ENCODE results near the gene B4GALT4. TPM values are rescaled to one million over a fixed set of nuclear protein-coding genes. Genes with fewer than 3 reads are reported as not detected.

B4GALT4 gene
- polyA plus RNA-seq, 2 of the 4 experiments (the other 2 are of a cell fraction), result 101 to 193 TPM

DNA sequence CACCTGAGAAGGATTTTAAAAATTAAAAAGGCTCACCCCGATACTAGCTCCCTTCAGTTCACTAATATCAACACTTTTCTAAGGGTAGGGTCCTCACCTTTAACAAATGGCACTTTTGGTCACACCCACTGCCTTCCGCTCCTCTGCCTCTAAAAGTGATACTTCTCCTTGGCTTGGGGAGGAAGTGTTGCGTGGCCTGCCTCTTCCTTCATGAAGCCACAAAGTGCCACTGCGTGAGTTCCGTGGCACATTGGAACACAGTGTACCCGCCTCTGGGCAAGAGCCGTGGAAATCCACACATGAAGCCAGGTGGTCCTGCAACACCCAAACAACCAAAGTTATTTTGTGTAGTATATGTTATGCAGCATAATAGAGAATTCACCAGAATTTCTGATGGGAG lies 3.9 kb downstream of the B4GALT4 start:
- FAIRE-seq (no peak), ATAC-seq (no peak), DNase-seq (ENCODE audit: low read depth in 1 of 2, low spot score in 1 of 2) (no peak)
- peak overlapping the region; percentile 80; the same call in 2 of the 3 replicates for H3K4me3 ChIP-seq
- peak overlapping the region; percentile 92 for H3K4me2 ChIP-seq
- no peaks in the 10 kb centered on the region for H3K9me3 ChIP-seq
- TF ChIP-seq JUN (IDR thresholded peaks at IDR 0.05) (no peak), HOXB13 (CRISPR knock-in tag; IDR thresholded peaks at IDR 0.05; ENCODE audit: low read depth) (no peak)
- WGBS (ENCODE audit: missing lambda C conversion rate), result 89% methylated on average over 7 of the region's 7 CpGs
- ChIA-PET CTCF (interaction anchor here (0.6 to 1.6 kb wide), 4 partner anchors 12 to 352 kb away, joined by 3 to 5 read pairs (median 5); partner anchors contain the start of gene TEX55), POLR2A (no interaction called here)
- peak overlapping the region; percentile 12 to 54; a peak in 5 of 6 replicates for H3K27ac ChIP-seq
- H3K4me1 ChIP-seq, result peaks cover 66% of the 10 kb centered on the region

GRCh38 chr3:119235151-119235550 lies 5.5 kb downstream of the B4GALT4 start:
- WGBS (ENCODE audit: missing lambda C conversion rate), result 0% methylated on average over 1 of the region's 1 CpG
- ChIA-PET CTCF (no interaction called here), POLR2A (no interaction called here)
- TF ChIP-seq HOXB5 (CRISPR knock-in tag; IDR thresholded peaks at IDR 0.05) (no peak), RARB (CRISPR knock-in tag; IDR thresholded peaks at IDR 0.05) (no peak), NFE2L2 (conservative IDR thresholded peaks at IDR 0.05; ENCODE audit: low read length) (no peak), NR3C1 (IDR thresholded peaks at IDR 0.05) (no peak), CTCF (IDR thresholded peaks at IDR 0.05) (no peak), JUNB (IDR thresholded peaks at IDR 0.05) (no peak), MYC (IDR thresholded peaks at IDR 0.05; ENCODE audit: borderline replicate concordance, low read length) (no peak), EHMT2 (IDR thresholded peaks at IDR 0.05; ENCODE audit: low read depth) (no peak), BHLHE40 (IDR thresholded peaks at IDR 0.05; ENCODE audit: low read depth, low read length) (no peak)
- TF ChIP-seq, protein P1, sequence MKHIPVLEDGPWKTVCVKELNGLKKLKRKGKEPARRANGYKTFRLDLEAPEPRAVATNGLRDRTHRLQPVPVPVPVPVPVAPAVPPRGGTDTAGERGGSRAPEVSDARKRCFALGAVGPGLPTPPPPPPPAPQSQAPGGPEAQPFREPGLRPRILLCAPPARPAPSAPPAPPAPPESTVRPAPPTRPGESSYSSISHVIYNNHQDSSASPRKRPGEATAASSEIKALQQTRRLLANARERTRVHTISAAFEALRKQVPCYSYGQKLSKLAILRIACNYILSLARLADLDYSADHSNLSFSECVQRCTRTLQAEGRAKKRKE (CRISPR knock-in tag; IDR thresholded peaks at IDR 0.05; ENCODE audit: low read depth), result no peak
- TF ChIP-seq, protein P2, sequence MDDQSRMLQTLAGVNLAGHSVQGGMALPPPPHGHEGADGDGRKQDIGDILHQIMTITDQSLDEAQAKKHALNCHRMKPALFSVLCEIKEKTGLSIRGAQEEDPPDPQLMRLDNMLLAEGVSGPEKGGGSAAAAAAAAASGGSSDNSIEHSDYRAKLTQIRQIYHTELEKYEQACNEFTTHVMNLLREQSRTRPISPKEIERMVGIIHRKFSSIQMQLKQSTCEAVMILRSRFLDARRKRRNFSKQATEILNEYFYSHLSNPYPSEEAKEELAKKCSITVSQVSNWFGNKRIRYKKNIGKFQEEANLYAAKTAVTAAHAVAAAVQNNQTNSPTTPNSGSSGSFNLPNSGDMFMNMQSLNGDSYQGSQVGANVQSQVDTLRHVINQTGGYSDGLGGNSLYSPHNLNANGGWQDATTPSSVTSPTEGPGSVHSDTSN (IDR thresholded peaks at IDR 0.05), result no peak
- TF ChIP-seq, protein P3, sequence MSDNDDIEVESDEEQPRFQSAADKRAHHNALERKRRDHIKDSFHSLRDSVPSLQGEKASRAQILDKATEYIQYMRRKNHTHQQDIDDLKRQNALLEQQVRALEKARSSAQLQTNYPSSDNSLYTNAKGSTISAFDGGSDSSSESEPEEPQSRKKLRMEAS (IDR thresholded peaks at IDR 0.05), result no peak
- Histone ChIP-seq H3K4me3 (no peak overlapping the region), H3K4me2 (peak overlapping the region; percentile 92), H3K9me3 (no peaks in the 10 kb centered on the region), H3K4me1 (peaks cover 58% of the 10 kb centered on the region), H3K27ac (peak overlapping the region; percentile 1 to 60; a peak in 3 of 6 replicates)
- ATAC-seq (peak in 1 of 2 experiments; percentile 11; a peak in 3 of 6 replicates), DNase-seq (ENCODE audit: low read depth in 1 of 2, low spot score in 1 of 2) (peak in 1 of 2 experiments; percentile 27), FAIRE-seq (no peak)

DNA sequence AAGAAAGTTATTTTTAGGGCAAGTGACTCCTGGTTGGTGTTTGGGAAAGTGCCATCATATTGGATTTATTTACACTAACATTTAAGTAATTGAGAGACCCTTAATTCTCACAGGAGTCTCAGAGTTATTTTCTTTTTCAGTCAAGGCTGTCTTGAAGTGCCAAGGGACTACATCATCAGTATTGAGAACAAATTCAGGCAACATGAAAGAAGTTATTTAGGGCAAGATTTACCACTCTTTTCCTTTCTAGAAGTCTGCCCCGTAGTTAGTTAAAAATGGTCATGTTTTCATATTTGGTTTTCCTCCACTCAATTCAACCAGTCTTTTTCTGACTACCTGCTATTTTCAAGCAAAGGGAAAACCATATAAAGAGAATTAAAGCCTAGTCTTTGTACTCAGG lies 6.1 kb downstream of the B4GALT4 start:
- no peak for FAIRE-seq
- no peak overlapping the region for H3K4me3 ChIP-seq
- H3K4me2 ChIP-seq, result peak overlapping the region; percentile 92
- H3K4me1 ChIP-seq, result peaks cover 58% of the 10 kb centered on the region
- ATAC-seq, result no peak
- 93% methylated on average over 1 of the region's 1 CpG for WGBS (ENCODE audit: missing lambda C conversion rate)
- POLR2A ChIA-PET, result no interaction called here
- H3K9me3 ChIP-seq, result no peaks in the 10 kb centered on the region
- DNase-seq (ENCODE audit: low read depth in 1 of 2, low spot score in 1 of 2), result no peak
- CTCF ChIA-PET, result interaction anchor here (1.6 kb wide), 1 partner anchor 88 kb away, joined by 9 read pairs; the partner anchor contains the start of gene TEX55
- H3K27ac ChIP-seq, result 0 out of 6 replicates have a peak overlapping the region, but pooled peaks of 1 of the 2 experiments have one; percentile 60
- TF ChIP-seq FOSB (CRISPR knock-in tag; IDR thresholded peaks at IDR 0.05) (no peak), EHF (CRISPR knock-in tag; IDR thresholded peaks at IDR 0.05) (no peak), REST (IDR thresholded peaks at IDR 0.05) (no peak), ZFP36 (IDR thresholded peaks at IDR 0.05; ENCODE audit: borderline replicate concordance, partially characterized antibody) (no peak), ZC3H11A (IDR thresholded peaks at IDR 0.05) (no peak), TP53 (CRISPR knock-in tag; IDR thresholded peaks at IDR 0.05) (no peak), SREBF2 (IDR thresholded peaks at IDR 0.05) (no peak), KDM1A (IDR thresholded peaks at IDR 0.05; ENCODE audit: low read depth) (no peak), EHMT2 (IDR thresholded peaks at IDR 0.05; ENCODE audit: low read depth) (no peak)
- TF ChIP-seq, protein P4, sequence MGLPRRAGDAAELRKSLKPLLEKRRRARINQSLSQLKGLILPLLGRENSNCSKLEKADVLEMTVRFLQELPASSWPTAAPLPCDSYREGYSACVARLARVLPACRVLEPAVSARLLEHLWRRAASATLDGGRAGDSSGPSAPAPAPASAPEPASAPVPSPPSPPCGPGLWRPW (IDR thresholded peaks at IDR 0.05), result no peak
- TF ChIP-seq, protein P5, sequence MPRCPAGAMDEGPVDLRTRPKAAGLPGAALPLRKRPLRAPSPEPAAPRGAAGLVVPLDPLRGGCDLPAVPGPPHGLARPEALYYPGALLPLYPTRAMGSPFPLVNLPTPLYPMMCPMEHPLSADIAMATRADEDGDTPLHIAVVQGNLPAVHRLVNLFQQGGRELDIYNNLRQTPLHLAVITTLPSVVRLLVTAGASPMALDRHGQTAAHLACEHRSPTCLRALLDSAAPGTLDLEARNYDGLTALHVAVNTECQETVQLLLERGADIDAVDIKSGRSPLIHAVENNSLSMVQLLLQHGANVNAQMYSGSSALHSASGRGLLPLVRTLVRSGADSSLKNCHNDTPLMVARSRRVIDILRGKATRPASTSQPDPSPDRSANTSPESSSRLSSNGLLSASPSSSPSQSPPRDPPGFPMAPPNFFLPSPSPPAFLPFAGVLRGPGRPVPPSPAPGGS (IDR thresholded peaks at IDR 0.05), result no peak

Data from A549 (cell line).